Measurements from ENCODE around the gene C8G. TPM values are rescaled to one million over a fixed set of nuclear protein-coding genes. Genes with fewer than 3 reads are reported as not detected.

The C8G gene
- total and polyA plus RNA-seq, 2 donors (not counting 1 experiment from before 2014, with no cell fraction given), result 1.7 to 2.8 TPM

DNA sequence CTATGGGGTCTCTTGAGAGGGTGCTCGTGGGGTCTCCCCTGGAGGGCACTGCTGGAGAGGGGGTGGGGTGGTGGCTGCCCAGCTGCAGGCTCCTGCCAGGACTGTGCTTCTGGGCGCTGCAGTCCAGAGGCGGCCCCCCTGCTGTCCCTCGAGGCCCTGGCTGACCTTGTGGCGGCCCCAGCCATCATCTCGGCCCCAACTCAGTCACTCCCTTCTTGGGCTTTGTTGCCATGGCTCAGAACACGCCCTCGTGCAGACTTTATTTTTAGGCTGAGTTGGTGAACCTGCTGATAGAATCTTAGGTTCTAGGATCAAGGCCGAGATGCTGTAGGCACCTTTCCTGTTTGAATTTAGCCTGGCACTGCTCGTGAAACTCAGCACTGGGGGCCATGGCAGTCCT lies 23.3 kb upstream of the C8G start:
- ChIA-PET POLR2A (interaction anchor here (0.6 kb wide), 2 partner anchors 78 to 164 kb away, joined by 5 to 8 read pairs; no protein-coding TSS in a partner anchor), CTCF (no interaction called here)
- H2AFZ ChIP-seq (ENCODE audit: insufficient read depth, low read depth, low read length, poor library complexity, severe bottlenecking), result no peak overlapping the region
- Mint-ChIP-seq H3K27me3 (no peaks in the 10 kb centered on the region), H3K9me3 (ENCODE audit: insufficient read depth) (no peaks in the 10 kb centered on the region), H3K4me1 (no peaks in the 10 kb centered on the region), H3K27ac (no peak overlapping the region), H3K4me3 (no peak overlapping the region)
- peaks cover 31% of the 10 kb centered on the region for H4K20me1 ChIP-seq (ENCODE audit: control insufficient read depth, insufficient read depth, low read length, poor library complexity, severe bottlenecking)
- H3K9me3 ChIP-seq (ENCODE audit: control extremely low read depth in 1 of 3, control insufficient read depth in 2 of 3, insufficient read depth in 1 of 3, low read length in 2 of 3), result no peaks in the 10 kb centered on the region
- H3K4me1 ChIP-seq (ENCODE audit: control insufficient read depth in 2 of 2, insufficient read depth in 2 of 2, low read length in 2 of 2), result no peaks in the 10 kb centered on the region
- intact Hi-C loops (cut with micrococcal nuclease), result no loop called here
- 99% methylated on average over 7 of the region's 10 CpGs for WGBS (ENCODE audit: insufficient coverage)
- no peak overlapping the region for H3K27ac ChIP-seq (ENCODE audit: low read length in 2 of 2)
- peaks cover 31% of the 10 kb centered on the region for H3K79me2 ChIP-seq (ENCODE audit: control insufficient read depth, insufficient read depth, low read length)
- H3K4me2 ChIP-seq (replicated peaks; ENCODE audit: low read depth, low read length, poor library complexity, severe bottlenecking), result no peak overlapping the region
- ATAC-seq (ENCODE audit: low read depth) (no peak), DNase-seq (no peak)
- H3K4me3 ChIP-seq (ENCODE audit: control extremely low read depth in 1 of 5, extremely low read depth in 1 of 5, insufficient read depth in 1 of 5, low read depth in 2 of 5, low read length in 4 of 5), result no peak overlapping the region
- peaks cover 0 to 68% of the 10 kb centered on the region in 2 experiments for H3K36me3 ChIP-seq (replicated peaks in 1 of 2; ENCODE audit: control extremely low read depth in 1 of 2, control insufficient read depth in 1 of 2, extremely low read depth in 1 of 2, insufficient read depth in 2 of 2, low read length in 1 of 2)
- no peak overlapping the region for H3K9ac ChIP-seq (ENCODE audit: low read length)
- H3K27me3 ChIP-seq (replicated peaks in 1 of 4; ENCODE audit: control extremely low read depth in 1 of 4, control insufficient read depth in 3 of 4, insufficient read depth in 4 of 4, low read length in 3 of 4), result no peaks in the 10 kb centered on the region
- TF ChIP-seq, protein P1, sequence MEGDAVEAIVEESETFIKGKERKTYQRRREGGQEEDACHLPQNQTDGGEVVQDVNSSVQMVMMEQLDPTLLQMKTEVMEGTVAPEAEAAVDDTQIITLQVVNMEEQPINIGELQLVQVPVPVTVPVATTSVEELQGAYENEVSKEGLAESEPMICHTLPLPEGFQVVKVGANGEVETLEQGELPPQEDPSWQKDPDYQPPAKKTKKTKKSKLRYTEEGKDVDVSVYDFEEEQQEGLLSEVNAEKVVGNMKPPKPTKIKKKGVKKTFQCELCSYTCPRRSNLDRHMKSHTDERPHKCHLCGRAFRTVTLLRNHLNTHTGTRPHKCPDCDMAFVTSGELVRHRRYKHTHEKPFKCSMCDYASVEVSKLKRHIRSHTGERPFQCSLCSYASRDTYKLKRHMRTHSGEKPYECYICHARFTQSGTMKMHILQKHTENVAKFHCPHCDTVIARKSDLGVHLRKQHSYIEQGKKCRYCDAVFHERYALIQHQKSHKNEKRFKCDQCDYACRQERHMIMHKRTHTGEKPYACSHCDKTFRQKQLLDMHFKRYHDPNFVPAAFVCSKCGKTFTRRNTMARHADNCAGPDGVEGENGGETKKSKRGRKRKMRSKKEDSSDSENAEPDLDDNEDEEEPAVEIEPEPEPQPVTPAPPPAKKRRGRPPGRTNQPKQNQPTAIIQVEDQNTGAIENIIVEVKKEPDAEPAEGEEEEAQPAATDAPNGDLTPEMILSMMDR (IDR thresholded peaks at IDR 0.05), result no peak
- TF ChIP-seq EZH2 (IDR thresholded peaks at IDR 0.05; ENCODE audit: borderline replicate concordance, insufficient read depth, low read depth, low read length, poor library complexity, severe bottlenecking), result no peak

DNA sequence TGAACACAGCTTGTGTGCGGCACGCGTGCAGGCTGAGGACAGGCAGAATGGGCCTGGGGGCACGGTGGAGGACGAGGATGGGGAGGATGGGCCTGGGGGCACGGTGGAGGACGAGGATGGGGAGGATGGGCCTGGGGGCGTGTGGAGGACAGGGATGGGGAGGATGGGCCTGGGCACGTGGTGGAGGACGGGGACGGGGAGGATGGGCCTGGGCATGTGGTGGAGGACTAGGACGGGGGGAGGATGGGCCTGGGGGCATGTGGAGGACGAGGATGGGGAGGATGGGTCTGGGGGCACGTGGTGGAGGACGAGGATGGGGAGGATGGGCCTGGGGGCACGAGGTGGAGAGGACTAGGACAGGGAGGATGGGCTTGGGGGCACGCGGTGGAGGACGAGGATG lies 22.5 kb upstream of the C8G start:
- no peaks in the 10 kb centered on the region for H3K4me1 Mint-ChIP-seq
- no peaks in the 10 kb centered on the region for H3K4me1 ChIP-seq (ENCODE audit: control insufficient read depth in 2 of 2, insufficient read depth in 2 of 2, low read length in 2 of 2)
- WGBS (ENCODE audit: insufficient coverage), result 96% methylated on average over 19 of the region's 19 CpGs
- H3K4me2 ChIP-seq (replicated peaks; ENCODE audit: low read depth, low read length, poor library complexity, severe bottlenecking), result no peak overlapping the region
- H3K9ac ChIP-seq (ENCODE audit: low read length), result no peak overlapping the region
- no peaks in the 10 kb centered on the region for H3K9me3 ChIP-seq (ENCODE audit: control extremely low read depth in 1 of 3, control insufficient read depth in 2 of 3, insufficient read depth in 1 of 3, low read length in 2 of 3)
- peaks cover 28% of the 10 kb centered on the region for H3K79me2 ChIP-seq (ENCODE audit: control insufficient read depth, insufficient read depth, low read length)
- H2AFZ ChIP-seq (ENCODE audit: insufficient read depth, low read depth, low read length, poor library complexity, severe bottlenecking), result no peak overlapping the region
- no peak for DNase-seq
- TF ChIP-seq, protein P1 (IDR thresholded peaks at IDR 0.05), result no peak
- no peaks in the 10 kb centered on the region for H3K27me3 ChIP-seq (replicated peaks in 1 of 4; ENCODE audit: control extremely low read depth in 1 of 4, control insufficient read depth in 3 of 4, insufficient read depth in 4 of 4, low read length in 3 of 4)
- peaks cover 0 to 66% of the 10 kb centered on the region in 2 experiments for H3K36me3 ChIP-seq (replicated peaks in 1 of 2; ENCODE audit: control extremely low read depth in 1 of 2, control insufficient read depth in 1 of 2, extremely low read depth in 1 of 2, insufficient read depth in 2 of 2, low read length in 1 of 2)
- ATAC-seq (ENCODE audit: low read depth), result no peak
- no peaks in the 10 kb centered on the region for H3K27me3 Mint-ChIP-seq
- H4K20me1 ChIP-seq (ENCODE audit: control insufficient read depth, insufficient read depth, low read length, poor library complexity, severe bottlenecking), result peaks cover 24% of the 10 kb centered on the region
- intact Hi-C loops (cut with micrococcal nuclease), result no loop called here
- ChIA-PET POLR2A (no interaction called here), CTCF (no interaction called here)
- H3K4me3 Mint-ChIP-seq, result no peak overlapping the region
- no peak overlapping the region for H3K27ac ChIP-seq (ENCODE audit: low read length in 2 of 2)
- H3K9me3 Mint-ChIP-seq (ENCODE audit: insufficient read depth), result no peaks in the 10 kb centered on the region
- no peak overlapping the region for H3K4me3 ChIP-seq (ENCODE audit: control extremely low read depth in 1 of 5, extremely low read depth in 1 of 5, insufficient read depth in 1 of 5, low read depth in 2 of 5, low read length in 4 of 5)
- no peak overlapping the region for H3K27ac Mint-ChIP-seq

Measured in B cell (primary cell).